ENCODE results near the gene SH3GL3.
A peak's percentile ranks its signal among the peaks of the same experiment; 100 is the strongest.

SH3GL3 gene

DNA sequence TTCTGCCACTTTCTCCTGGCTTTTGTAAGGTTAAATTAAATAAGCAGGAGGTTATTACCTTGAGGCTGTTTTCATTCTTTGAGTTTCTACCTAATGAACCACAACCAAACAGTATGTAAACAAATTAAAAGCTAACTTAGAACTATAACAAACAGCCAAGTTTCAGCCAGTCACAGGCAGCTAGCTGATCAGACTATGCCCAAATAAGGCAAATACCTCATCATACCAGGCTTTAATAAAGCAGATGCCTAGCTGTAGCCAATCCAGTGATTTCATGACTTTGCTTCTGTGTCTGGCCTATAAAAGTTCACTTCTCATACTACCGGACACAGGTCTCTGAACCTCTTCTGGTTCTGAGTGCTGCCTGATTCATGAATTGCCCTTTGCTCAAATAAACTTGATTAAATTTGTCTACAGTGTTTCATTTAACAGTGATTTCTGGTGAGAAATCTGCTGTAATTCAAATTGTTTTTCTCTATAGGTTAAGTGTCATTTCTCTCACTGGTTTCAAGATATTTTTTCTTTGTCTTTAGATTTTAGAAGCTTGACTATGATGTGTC, 24.2 kb downstream of the SH3GL3 start:
- H4K8ac ChIP-seq (ENCODE audit: low read depth, low read length), result no peak overlapping the region
- no peak overlapping the region for H3K18ac ChIP-seq (ENCODE audit: low read length)
- H4K12ac ChIP-seq (ENCODE audit: low read depth, low read length), result no peak overlapping the region
- no peak overlapping the region for H3K4me3 ChIP-seq (ENCODE audit: low read depth, low read length)
- H3K4ac ChIP-seq (ENCODE audit: low read depth, low read length), result no peak overlapping the region
- H4K91ac ChIP-seq (ENCODE audit: low read depth, low read length), result no peak overlapping the region
- peaks cover 2% of the 10 kb centered on the region for H3K79me1 ChIP-seq (ENCODE audit: low read length)
- no peak overlapping the region for H2AK5ac ChIP-seq (ENCODE audit: low read length)
- no peak overlapping the region for H2BK12ac ChIP-seq (ENCODE audit: low read length)
- no peak for DNase-seq
- no peak overlapping the region for H2BK120ac ChIP-seq (ENCODE audit: insufficient read depth, low read length, poor library complexity)
- no CpG with 5 or more reads among the region's 1 CpG for WGBS (ENCODE audit: extremely low coverage, insufficient coverage, insufficient read length)
- H3K4me2 ChIP-seq (ENCODE audit: low read length), result no peak overlapping the region
- no peak overlapping the region for H3K14ac ChIP-seq (ENCODE audit: low read length)
- H3K36me3 ChIP-seq (ENCODE audit: control insufficient read depth in 1 of 2, insufficient read depth in 2 of 2, low read length in 2 of 2), result no peaks in the 10 kb centered on the region
- H3K23ac ChIP-seq (ENCODE audit: low read length), result no peak overlapping the region
- H3K79me2 ChIP-seq (ENCODE audit: control insufficient read depth, insufficient read depth, low read length, poor library complexity), result no peaks in the 10 kb centered on the region
- H3K4me1 ChIP-seq (ENCODE audit: control insufficient read depth in 1 of 2, insufficient read depth in 2 of 2, low read length in 2 of 2), result peaks cover 0 to 2% of the 10 kb centered on the region in 2 experiments
- no peak overlapping the region for H2BK5ac ChIP-seq (ENCODE audit: low read depth, low read length, poor library complexity)
- H3K9ac ChIP-seq (ENCODE audit: low read length), result no peak overlapping the region
- no peak overlapping the region for H3K27ac ChIP-seq (ENCODE audit: low read depth, low read length)
- no peaks in the 10 kb centered on the region for H3K27me3 ChIP-seq (ENCODE audit: insufficient read depth, low read length)
- no peaks in the 10 kb centered on the region for H3K9me3 ChIP-seq (ENCODE audit: insufficient read depth, low read depth, low read length)
- no peak overlapping the region for H2AFZ ChIP-seq (ENCODE audit: insufficient read depth, low read length, poor library complexity)

- no peak overlapping the region for H3K27ac ChIP-seq (ENCODE audit: low read depth, low read length)
- no peak overlapping the region for H2AK5ac ChIP-seq (ENCODE audit: low read length)
- H3K9ac ChIP-seq (ENCODE audit: low read length), result no peak overlapping the region
- no peak overlapping the region for H2AFZ ChIP-seq (ENCODE audit: insufficient read depth, low read length, poor library complexity)
- H3K79me1 ChIP-seq (ENCODE audit: low read length), result peaks cover 2% of the 10 kb centered on the region
- H3K4me2 ChIP-seq (ENCODE audit: low read length), result no peak overlapping the region
- no peak for DNase-seq
- no peak overlapping the region for H4K12ac ChIP-seq (ENCODE audit: low read depth, low read length)
- H3K23ac ChIP-seq (ENCODE audit: low read length), result no peak overlapping the region
- no peak overlapping the region for H3K4me3 ChIP-seq (ENCODE audit: low read depth, low read length)
- H2BK5ac ChIP-seq (ENCODE audit: low read depth, low read length, poor library complexity), result no peak overlapping the region
- H2BK12ac ChIP-seq (ENCODE audit: low read length), result no peak overlapping the region
- peaks cover 0 to 8% of the 10 kb centered on the region in 2 experiments for H3K4me1 ChIP-seq (ENCODE audit: control insufficient read depth in 1 of 2, insufficient read depth in 2 of 2, low read length in 2 of 2)
- H4K91ac ChIP-seq (ENCODE audit: low read depth, low read length), result no peak overlapping the region
- H3K27me3 ChIP-seq (ENCODE audit: insufficient read depth, low read length), result no peaks in the 10 kb centered on the region
- no peaks in the 10 kb centered on the region for H3K79me2 ChIP-seq (ENCODE audit: control insufficient read depth, insufficient read depth, low read length, poor library complexity)
- no peak overlapping the region for H3K14ac ChIP-seq (ENCODE audit: low read length)
- H3K9me3 ChIP-seq (ENCODE audit: insufficient read depth, low read depth, low read length), result no peaks in the 10 kb centered on the region
- H3K18ac ChIP-seq (ENCODE audit: low read length), result no peak overlapping the region
- H3K4ac ChIP-seq (ENCODE audit: low read depth, low read length), result no peak overlapping the region
- no CpG with 5 or more reads among the region's 3 CpGs for WGBS (ENCODE audit: extremely low coverage, insufficient coverage, insufficient read length)
- H2BK120ac ChIP-seq (ENCODE audit: insufficient read depth, low read length, poor library complexity), result no peak overlapping the region
- H3K36me3 ChIP-seq (ENCODE audit: control insufficient read depth in 1 of 2, insufficient read depth in 2 of 2, low read length in 2 of 2), result no peaks in the 10 kb centered on the region
- no peak overlapping the region for H4K8ac ChIP-seq (ENCODE audit: low read depth, low read length)
These were observed 25.0 kb downstream of the SH3GL3 start for GRCh38 chr15:83472151-83472550.

- Histone ChIP-seq H2BK5ac (ENCODE audit: low read depth, low read length, poor library complexity) (no peak overlapping the region), H3K9ac (ENCODE audit: low read length) (no peak overlapping the region), H3K4ac (ENCODE audit: low read depth, low read length) (no peak overlapping the region), H4K12ac (ENCODE audit: low read depth, low read length) (no peak overlapping the region), H2AFZ (ENCODE audit: insufficient read depth, low read length, poor library complexity) (no peak overlapping the region), H3K4me1 (ENCODE audit: control insufficient read depth in 1 of 2, insufficient read depth in 2 of 2, low read length in 2 of 2) (peaks cover 0 to 8% of the 10 kb centered on the region in 2 experiments), H3K4me2 (ENCODE audit: low read length) (no peak overlapping the region), H3K27ac (ENCODE audit: low read depth, low read length) (no peak overlapping the region), H3K18ac (ENCODE audit: low read length) (no peak overlapping the region), H3K9me3 (ENCODE audit: insufficient read depth, low read depth, low read length) (no peaks in the 10 kb centered on the region), H3K27me3 (ENCODE audit: insufficient read depth, low read length) (no peaks in the 10 kb centered on the region), H3K79me2 (ENCODE audit: control insufficient read depth, insufficient read depth, low read length, poor library complexity) (no peaks in the 10 kb centered on the region), H3K23ac (ENCODE audit: low read length) (no peak overlapping the region), H3K4me3 (ENCODE audit: low read depth, low read length) (no peak overlapping the region), H4K91ac (ENCODE audit: low read depth, low read length) (no peak overlapping the region), H2AK5ac (ENCODE audit: low read length) (no peak overlapping the region), H2BK12ac (ENCODE audit: low read length) (no peak overlapping the region), H3K14ac (ENCODE audit: low read length) (no peak overlapping the region), H3K36me3 (ENCODE audit: control insufficient read depth in 1 of 2, insufficient read depth in 2 of 2, low read length in 2 of 2) (no peaks in the 10 kb centered on the region), H3K79me1 (ENCODE audit: low read length) (peaks cover 2% of the 10 kb centered on the region), H4K8ac (ENCODE audit: low read depth, low read length) (no peak overlapping the region), H2BK120ac (ENCODE audit: insufficient read depth, low read length, poor library complexity) (no peak overlapping the region)
- WGBS (ENCODE audit: extremely low coverage, insufficient coverage, insufficient read length), result no CpG with 5 or more reads among the region's 4 CpGs
- no peak for DNase-seq
These were observed 25.7 kb downstream of the SH3GL3 start for GRCh38 chr15:83472797-83473196.

GRCh38 chr15:83474578-83474977, 27.4 kb downstream of the SH3GL3 start:
- H2AFZ ChIP-seq (ENCODE audit: insufficient read depth, low read length, poor library complexity), result no peak overlapping the region
- no peak overlapping the region for H3K4me3 ChIP-seq (ENCODE audit: low read depth, low read length)
- no peak overlapping the region for H4K12ac ChIP-seq (ENCODE audit: low read depth, low read length)
- H3K9ac ChIP-seq (ENCODE audit: low read length), result no peak overlapping the region
- H2BK12ac ChIP-seq (ENCODE audit: low read length), result peak overlapping the region; percentile 84
- peak overlapping the region; percentile 80 for H2BK5ac ChIP-seq (ENCODE audit: low read depth, low read length, poor library complexity)
- peaks cover 0 to 8% of the 10 kb centered on the region in 2 experiments for H3K4me1 ChIP-seq (ENCODE audit: control insufficient read depth in 1 of 2, insufficient read depth in 2 of 2, low read length in 2 of 2)
- no peak overlapping the region for H4K8ac ChIP-seq (ENCODE audit: low read depth, low read length)
- peaks cover 2% of the 10 kb centered on the region for H3K79me1 ChIP-seq (ENCODE audit: low read length)
- H3K27me3 ChIP-seq (ENCODE audit: insufficient read depth, low read length), result no peaks in the 10 kb centered on the region
- no peak overlapping the region for H3K4me2 ChIP-seq (ENCODE audit: low read length)
- no peak overlapping the region for H2AK5ac ChIP-seq (ENCODE audit: low read length)
- no peak overlapping the region for H3K4ac ChIP-seq (ENCODE audit: low read depth, low read length)
- no peak overlapping the region for H3K23ac ChIP-seq (ENCODE audit: low read length)
- no peaks in the 10 kb centered on the region for H3K79me2 ChIP-seq (ENCODE audit: control insufficient read depth, insufficient read depth, low read length, poor library complexity)
- H3K9me3 ChIP-seq (ENCODE audit: insufficient read depth, low read depth, low read length), result peaks cover 1% of the 10 kb centered on the region
- peak overlapping the region; percentile 29 for H4K91ac ChIP-seq (ENCODE audit: low read depth, low read length)
- H3K27ac ChIP-seq (ENCODE audit: low read depth, low read length), result no peak overlapping the region
- peak overlapping the region; percentile 30 for H2BK120ac ChIP-seq (ENCODE audit: insufficient read depth, low read length, poor library complexity)
- no CpG with 5 or more reads among the region's 4 CpGs for WGBS (ENCODE audit: extremely low coverage, insufficient coverage, insufficient read length)
- no peak overlapping the region for H3K14ac ChIP-seq (ENCODE audit: low read length)
- H3K36me3 ChIP-seq (ENCODE audit: control insufficient read depth in 1 of 2, insufficient read depth in 2 of 2, low read length in 2 of 2), result no peaks in the 10 kb centered on the region
- peak overlapping the region; percentile 56 for H3K18ac ChIP-seq (ENCODE audit: low read length)
- no peak for DNase-seq

All from trophoblast cell (in vitro differentiated cells and primary cell).